ENCODE data around the gene C1QC.

The C1QC gene

DNA sequence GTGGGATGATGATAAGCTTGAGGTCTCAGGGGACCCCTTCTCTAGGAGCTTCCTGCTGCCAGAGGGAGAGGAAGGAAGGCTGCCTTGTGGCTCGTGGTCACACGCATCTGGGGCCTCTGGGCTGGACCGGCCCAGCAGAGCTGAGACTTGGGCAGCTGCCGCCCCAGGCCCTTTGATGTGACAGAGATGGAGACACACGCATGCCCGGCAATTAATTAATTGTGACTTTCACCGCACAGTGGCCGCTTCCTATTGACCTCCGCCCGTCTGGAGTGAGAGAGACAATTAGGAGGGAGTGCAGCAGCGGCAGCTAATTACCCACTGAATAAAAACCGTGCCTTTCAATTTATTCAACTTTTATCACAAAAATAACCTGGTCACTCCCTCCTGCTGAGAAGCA, 23.6 kb upstream of the C1QC start:
- DNase-seq: no peak

DNA sequence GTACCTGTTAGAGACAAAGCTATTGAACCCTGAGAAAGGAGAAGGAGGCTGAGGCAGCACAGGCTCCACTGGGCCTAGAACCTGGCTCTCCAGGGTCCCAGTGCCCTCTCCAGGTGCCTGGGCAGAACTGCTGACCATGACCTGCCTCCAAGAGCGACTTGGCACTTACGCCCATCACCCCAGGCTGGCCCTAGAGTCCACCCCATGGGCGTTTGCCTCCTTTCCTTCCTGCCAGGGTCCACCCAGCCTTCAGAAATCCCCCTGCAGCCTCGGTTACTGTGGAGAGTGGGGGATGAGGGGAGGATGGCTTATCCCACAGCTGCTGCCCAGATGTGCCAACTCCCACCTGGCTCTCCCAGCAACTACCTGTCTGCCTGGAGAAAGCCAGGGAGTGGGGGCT, 21.7 kb upstream of the C1QC start:
- DNase-seq: no peak

DNA sequence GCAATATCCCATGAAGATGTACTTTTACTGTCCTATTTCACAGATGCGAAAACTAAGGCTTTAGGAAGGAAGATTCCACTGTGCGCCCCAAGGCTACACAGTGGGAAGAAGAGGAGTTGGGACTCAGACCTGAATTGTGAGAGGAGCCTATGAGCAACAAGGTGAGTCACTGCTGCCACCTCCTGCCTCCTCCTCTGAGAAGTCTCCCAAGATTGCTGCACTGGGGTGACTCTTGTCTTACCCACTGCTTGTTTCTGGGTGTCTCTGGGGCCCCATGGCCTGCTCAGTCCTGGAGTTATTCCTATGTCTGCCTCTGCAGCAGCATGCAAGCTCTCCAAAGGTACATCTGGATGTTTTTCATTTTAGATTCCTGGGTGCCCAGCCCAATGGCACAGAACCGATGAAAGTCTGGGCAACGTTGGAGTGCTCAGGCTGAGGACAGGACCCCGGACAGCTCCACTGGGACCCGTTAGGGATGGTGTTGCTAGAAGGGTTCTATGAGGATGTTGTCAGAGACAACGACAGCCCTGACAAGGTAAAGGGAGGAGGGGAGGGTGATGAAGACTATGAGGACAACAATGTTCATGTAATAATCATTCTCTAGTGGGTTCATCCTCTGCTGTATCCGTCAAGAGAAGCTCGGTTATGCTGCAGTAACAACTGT, 18.0 kb upstream of the C1QC start:
- no peak for DNase-seq

- no peak for DNase-seq
Observed at GRCh38 chr1:22626237-22627157, 16.9 kb upstream of the C1QC start.

DNA sequence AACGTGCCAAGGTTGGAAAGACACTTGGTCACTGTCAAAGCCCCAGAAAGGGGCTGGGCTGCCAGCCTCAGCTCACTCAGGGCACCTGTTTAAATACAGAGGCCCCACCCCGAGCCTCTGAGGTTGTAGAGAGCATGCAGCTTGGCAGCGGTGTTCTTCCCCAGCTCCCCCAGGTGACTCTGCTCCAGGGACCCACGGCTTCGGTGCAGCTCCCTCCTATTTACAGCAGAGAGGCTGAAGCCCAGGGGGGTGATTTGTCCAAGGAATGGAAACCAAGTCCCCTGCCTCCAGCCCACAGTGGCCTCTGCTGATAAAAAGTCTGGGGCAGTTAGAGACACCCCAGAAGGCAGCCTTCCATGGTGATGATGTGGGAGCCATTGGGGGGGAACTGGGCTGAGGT, 16.1 kb upstream of the C1QC start:
- DNase-seq: no peak

DNA sequence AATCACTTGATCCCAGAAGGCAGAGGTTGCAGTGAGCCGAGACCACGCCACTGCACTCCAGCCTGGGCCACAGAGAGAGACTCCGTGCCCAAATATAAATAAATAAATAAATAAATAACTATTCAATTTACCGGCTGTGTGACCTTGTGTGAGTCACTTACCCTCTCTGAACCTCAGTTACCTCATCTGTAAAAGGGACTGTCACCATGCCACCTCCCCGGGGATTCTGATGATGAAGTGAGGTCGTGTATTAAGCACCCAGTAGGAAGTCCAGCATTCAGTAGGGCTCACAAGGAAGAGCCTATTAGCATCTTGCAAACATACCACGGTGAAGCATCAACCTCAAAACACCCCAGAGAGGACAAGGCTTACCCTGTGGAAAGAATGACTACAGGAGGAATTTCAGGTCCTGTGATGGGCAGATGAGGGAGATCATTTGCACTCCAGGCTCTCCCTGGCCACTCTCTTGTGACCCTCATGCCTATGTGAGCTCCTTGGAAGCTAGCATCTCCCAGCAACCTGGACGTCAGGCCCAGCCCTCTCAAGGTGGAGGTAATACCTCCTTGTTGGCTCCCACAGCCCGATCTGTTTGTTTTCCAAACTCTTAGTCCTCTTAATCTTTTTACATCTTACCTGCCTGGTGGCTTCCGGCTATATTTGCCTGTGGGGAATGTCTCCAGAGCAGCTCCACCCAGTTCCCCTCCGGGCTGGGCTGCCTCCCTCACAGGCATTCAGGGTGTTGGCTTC, 14.6 kb upstream of the C1QC start:
- no peak for DNase-seq

DNA sequence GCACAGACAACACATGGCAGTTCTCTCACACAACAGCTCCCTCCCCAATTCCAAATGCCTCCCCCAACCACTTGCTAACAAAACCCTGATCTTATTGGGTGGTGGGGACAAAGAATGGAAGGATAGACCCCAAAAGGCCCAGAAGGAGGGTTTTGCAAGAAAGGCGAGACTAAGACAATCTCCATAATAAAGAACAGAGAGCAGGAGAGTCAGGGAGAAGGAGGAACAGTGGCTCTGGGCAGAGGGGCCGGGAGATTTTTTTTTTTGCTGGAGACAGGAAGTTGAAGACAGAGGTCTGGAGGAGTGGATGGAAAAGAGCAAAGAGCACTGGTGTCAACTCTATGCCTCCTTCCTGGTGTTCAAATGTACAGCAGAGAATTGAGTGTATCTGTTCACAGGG, 13.5 kb upstream of the C1QC start:
- DNase-seq: no peak

DNA sequence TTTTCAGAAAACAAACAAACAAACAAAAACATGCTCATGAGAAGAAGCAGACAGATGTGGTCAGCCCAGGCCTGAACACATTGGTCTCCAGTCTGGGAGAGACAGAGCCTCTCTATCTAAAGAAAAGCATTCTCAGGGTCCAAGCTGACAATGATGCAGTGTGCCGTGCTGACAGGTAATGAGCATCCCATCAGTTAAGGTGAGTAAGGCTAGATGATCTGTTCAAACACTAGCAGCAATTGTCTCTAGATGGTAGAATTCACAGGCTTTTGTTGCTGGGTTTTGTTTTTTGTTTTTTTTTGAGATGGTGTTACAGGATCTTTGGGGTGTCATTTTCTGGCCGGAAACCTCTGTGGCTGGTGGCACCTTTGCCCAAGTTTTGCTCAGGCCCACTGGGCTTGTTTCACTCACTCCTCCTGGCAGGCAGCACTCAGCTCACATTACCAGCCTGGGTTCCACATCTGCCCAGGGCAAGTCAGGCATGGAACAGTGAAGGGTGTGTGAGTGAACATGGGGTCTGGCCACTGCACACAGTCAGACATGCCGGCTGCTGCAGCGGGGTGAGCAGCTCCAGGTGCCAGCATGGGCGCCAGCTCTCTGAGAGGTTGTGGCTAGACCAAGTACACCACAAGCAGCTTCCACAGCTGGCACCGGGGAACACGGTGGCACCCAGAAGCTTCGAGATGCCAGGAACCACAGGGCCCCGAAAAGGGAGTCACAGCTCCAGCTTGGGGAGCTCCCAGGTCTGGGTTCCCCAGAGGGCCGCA, 9.6 kb upstream of the C1QC start:
- no peak for DNase-seq

DNA sequence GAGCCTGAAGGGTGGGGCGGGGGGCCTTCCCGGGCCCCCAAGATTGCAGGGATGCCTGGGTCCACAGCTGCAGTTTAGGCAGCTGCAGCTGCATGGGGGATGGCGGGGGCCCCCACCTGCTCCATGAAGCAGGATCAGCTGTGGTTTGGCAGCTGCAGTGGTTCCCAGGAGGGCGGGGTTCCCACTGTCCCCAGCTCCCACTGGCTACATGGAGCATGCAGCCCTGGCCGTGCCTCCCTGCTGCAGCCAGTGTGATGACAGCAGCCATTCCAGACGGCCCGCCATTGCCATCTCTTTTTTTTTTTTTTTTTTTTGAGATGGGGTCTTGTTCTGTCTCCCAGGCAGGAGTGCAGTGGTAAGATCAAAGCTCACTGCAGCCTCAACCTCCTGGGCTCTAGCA, 8.0 kb upstream of the C1QC start:
- no peak for DNase-seq

DNA sequence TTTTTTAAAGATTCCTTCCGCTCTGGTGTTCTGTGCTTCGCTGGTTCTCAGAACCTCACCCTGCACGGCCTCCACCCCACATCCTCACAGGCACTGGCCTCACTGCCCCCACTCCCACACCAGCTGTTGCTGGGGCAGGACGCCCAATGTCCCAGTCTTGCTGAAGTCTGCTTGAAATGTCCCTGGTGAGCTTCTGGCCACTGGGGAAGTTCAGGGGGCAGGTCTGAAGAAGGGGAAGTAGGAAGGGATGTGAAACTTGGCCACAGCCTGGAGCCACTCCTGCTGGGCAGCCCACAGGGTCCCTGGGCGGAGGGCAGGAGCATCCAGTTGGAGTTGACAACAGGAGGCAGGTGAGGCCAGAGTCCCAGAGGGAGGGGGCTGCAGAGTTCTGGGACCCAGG, 7.1 kb upstream of the C1QC start, which contains the start of gene C1QA:
Gene C1QA, plus strand, starts transcription at position 276 of the 400 bp plus-strand sequence. CDS start 989 bp downstream, outside the sequence.
- DNase-seq: no peak

GRCh38 chr1:22636927-22637326, 6.5 kb upstream of the C1QC start:
- DNase-seq: no peak

DNA sequence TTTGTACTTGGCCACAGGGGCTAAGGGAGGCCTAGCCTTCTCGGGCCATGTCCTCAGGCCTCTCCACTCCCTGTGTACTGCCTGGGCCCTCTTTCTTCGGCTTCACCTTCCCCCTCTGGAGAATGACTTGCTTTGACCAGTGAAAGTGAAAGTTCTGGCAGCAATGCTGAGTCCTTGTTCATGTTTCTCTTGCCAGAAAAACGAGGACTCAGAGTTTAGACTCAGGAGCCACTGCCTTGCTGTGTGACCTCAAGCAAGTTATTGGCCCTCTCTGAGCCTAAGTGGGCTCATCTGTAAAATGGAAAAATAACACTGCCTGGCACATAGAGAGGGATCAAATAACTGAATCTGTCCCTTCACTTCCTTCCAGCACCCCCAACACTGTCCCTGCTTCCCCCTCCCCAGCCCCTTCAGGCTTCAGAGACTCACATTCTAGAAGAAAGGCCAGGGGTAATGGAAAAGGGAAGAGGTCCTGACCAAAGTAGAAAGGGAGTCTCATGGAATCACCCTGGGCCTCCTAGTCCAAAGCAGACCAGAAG, 5.5 kb upstream of the C1QC start:
- no peak for DNase-seq

DNA sequence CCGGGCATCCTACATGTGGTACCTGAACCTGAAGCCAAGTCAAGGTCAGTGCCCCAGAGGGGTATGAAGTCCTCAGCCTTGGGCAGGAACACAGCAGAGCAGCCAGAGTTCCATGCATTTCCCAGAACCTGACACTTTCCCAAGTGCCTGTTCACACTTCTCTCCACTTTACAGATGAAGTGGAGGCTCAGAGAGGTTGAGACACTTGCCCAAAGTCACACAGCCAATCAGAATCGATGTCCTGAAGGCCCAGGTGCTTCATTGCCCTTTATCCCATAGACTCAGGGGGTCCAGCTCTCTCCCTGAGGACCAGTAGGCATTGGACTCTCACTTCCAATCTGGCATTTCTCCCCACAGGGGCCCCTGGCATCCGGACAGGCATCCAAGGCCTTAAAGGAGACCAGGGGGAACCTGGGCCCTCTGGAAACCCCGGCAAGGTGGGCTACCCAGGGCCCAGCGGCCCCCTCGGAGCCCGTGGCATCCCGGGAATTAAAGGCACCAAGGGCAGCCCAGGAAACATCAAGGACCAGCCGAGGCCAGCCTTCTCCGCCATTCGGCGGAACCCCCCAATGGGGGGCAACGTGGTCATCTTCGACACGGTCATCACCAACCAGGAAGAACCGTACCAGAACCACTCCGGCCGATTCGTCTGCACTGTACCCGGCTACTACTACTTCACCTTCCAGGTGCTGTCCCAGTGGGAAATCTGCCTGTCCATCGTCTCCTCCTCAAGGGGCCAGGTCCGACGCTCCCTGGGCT, 4.8 kb upstream of the C1QC start:
- no peak for DNase-seq

- no peak for DNase-seq
Observed at GRCh38 chr1:22639286-22639685, 4.1 kb upstream of the C1QC start.

- DNase-seq: no peak
Observed at GRCh38 chr1:22641247-22641646, 2.2 kb upstream of the C1QC start.

- peak; percentile 56 for DNase-seq
Observed at GRCh38 chr1:22641906-22642636, 1.4 kb upstream of the C1QC start.

DNA sequence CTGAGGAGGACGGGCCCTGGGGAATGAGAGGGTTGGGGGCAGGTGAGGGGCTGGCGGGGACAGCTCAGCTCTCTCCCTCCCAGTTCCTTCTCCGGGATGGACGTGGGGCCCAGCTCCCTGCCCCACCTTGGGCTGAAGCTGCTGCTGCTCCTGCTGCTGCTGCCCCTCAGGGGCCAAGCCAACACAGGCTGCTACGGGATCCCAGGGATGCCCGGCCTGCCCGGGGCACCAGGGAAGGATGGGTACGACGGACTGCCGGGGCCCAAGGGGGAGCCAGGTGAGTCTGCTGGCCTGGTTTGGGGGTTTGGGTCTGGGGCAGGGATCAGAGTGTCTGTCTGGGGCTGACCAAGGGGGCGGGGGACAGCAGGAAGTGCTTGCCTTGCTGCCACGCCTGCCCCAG, 495 bp downstream of the C1QC start:
- no peak for DNase-seq

- DNase-seq: no peak
Observed at GRCh38 chr1:22645931-22646330, 2.5 kb downstream of the C1QC start.

DNA sequence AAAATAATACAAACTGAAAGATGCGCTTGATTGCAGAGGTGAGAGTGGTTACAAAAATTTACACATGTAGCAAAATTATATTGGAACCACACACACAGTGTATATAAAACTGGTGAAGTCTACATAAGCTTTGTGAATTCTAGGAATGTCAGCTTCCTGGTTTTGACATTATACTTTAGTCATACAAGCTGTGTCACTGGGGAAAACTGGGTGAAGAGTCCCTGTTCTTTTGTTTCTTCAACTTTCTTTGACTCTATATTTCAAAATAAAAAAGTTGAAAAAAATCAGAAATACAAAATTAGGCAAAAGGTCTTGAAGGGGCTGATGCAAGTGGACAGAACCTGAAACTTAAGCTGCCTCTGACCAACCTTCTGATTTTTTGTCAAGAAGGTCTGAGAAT, 3.0 kb downstream of the C1QC start:
- DNase-seq: no peak

DNA sequence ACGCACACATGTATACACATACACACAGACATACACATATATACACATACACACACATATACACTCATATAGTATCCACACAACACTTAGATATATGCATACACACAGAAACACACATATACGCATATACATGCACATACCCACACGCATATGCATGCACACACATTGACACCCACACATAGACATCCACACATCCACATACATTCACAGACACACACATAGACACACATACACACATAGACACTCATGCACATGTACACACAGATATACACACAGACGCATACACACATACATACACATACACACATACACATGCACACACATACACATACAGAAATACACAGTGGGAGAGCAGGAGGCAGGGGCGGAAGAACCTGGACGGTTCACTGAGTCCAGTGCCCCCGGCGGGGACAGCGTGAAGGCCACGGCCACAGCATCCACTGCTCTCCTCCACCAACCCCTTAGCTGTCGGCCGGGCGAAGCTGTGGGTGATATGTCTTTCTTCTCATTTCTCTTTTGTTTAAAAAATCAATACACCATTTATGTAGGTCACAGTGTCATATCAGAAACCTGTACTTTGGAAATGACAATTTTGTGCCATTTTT, 6.8 kb downstream of the C1QC start:
- no peak for DNase-seq
